Right ventricle myocardium superior (tissue), 1 donor: ENCODE measurements around the gene TNFRSF17. TPM values are rescaled to one million over a fixed set of nuclear protein-coding genes. Genes with fewer than 3 reads are reported as not detected.
A peak's percentile ranks its signal among the peaks of the same experiment; 100 is the strongest.
"Not testable (repeated sequence)": the region's sequence is repeated elsewhere in the genome, so short reads cannot be mapped to it uniquely, and the experiment has no call there.

Source experiments
- ATAC-seq: fragments of 200-7000 bp; cut with Tn5 transposase; one replicate; pipeline ENCODE4 v1.9.1; 2020; ENCODE audit warnings: mild to moderate bottlenecking; ENCODE audit not compliant: poor library complexity
- DNase-seq: peaks from one replicate; pipeline ENCODE4 v3.0.0-alpha.2; 2020
- intact Hi-C: fragments of 100-400 bp; cut with DNase I; formaldehyde crosslinking; loops from one replicate; pipeline ENCODE4 v1.11.2; 2022
- total RNA-seq: library from RNA; stranded (reverse); fragmentation: NEBNext Ultra II Directional; extraction: Animal tissue kit (Norgen Biotek cat#: 25700); gene quantifications from one replicate; pipeline ENCODE4 v1.2.1, GENCODE V29; 2021
- donor health status: DM: no; HTN: yes; CAD: no; lungs with severe emphysema.

TNFRSF17 gene
- total RNA-seq, 1 donor from 2014 or later, result not detected

DNA sequence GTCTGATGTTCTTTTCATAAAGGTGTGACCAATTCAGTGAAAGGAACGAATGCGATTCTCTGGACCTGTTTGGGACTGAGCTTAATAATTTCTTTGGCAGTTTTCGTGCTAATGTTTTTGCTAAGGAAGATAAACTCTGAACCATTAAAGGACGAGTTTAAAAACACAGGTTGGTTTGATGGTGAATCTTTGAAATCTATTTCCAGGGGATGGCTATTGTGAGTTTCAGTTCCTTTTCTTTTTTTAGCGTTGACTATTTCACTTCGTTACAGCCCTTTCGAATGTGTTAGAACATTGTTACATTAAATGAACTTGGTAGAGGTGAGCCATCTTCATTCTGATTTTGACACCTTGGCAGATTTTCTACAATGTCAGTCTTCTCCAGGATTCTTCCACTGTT, 1.2 kb downstream of the TNFRSF17 start:
- intact Hi-C loops, result no loop called here
- ATAC-seq, result no peak
- no peak for DNase-seq

DNA sequence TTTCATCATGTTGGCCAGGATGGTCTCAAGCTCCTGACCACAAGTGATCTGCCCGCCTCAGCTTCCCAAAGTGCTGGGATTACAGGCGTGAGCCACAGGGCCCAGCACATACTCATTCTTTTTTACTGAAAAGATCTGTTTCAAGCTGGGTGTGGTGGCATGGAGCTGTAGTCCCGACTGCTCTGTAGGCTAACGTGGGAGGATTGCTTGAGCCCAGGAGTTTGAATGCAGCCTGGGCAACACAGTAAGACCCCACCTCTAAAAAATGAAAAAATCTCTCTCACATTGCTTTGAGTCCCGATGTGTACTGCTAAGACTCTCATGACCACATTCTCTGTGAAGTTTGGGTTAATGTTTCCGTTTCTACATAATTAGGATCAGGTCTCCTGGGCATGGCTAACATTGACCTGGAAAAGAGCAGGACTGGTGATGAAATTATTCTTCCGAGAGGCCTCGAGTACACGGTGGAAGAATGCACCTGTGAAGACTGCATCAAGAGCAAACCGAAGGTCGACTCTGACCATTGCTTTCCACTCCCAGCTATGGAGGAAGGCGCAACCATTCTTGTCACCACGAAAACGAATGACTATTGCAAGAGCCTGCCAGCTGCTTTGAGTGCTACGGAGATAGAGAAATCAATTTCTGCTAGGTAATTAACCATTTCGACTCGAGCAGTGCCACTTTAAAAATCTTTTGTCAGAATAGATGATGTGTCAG, 2.3 kb downstream of the TNFRSF17 start:
- DNase-seq (no peak), ATAC-seq (no peak)
- intact Hi-C loops, result no loop called here

DNA sequence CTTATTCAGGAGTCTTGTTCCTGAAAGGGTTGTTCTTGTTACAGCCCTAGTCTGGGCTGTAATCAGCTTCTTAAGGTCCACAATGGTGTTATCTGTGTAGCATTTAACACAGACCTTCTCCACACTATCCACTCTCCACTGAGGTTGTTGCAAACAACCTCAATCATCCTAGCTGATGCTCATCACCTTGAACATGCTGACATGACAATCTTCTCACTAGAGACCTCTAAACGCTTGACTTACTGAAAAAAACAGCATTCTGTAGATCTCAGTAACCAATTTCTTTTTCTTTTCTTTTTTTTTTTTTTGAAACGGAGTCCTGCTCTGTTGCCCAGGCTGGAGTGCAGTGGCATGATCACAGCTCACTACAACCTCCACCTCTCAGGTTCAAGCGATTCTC, 3.6 kb downstream of the TNFRSF17 start:
- no peak for DNase-seq
- ATAC-seq, result no peak
- intact Hi-C loops, result no loop called here

DNA sequence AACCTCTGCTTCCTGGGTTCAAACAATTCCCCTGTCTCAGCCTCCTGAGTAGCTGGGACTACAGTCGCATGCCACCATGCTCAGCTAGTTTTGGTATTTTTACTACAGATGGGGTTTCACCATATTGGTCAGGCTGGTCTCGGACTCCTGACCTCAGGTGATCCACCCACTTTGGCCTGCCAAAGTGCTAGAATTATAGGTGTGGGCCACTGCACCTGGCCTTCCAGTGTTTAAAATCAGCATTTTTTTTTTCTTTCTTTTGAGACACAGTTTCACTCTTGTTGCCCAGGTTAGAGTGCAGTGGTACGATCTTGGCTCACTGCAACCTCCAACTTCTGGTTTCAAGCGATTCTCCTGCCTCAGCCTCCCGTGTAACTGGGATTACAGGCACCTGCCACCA, 5.3 kb downstream of the TNFRSF17 start:
- ATAC-seq, DNase-seq, intact Hi-C loops: not testable (repeated sequence)

DNA sequence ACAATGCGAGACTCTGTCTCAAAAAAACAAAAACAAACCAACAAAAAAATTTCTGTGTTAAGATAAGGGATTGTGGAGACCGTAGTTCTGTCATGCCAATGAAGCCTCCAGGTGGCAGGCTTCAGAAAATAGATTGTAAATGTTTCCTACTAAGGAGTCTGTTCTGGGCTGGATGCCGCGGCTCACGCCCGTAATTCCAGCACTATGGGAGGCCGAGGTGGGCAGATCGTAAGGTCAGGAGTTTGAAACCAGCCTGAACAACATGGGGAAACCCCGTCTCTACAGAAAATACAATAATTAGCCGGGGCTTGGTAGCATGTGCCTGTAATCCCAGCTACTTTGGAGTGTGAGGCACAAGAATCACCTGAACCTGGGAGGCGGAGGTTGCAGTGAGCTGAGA, 7.1 kb downstream of the TNFRSF17 start:
- intact Hi-C loops, result no loop called here
- DNase-seq (no peak), ATAC-seq (no peak)

DNA sequence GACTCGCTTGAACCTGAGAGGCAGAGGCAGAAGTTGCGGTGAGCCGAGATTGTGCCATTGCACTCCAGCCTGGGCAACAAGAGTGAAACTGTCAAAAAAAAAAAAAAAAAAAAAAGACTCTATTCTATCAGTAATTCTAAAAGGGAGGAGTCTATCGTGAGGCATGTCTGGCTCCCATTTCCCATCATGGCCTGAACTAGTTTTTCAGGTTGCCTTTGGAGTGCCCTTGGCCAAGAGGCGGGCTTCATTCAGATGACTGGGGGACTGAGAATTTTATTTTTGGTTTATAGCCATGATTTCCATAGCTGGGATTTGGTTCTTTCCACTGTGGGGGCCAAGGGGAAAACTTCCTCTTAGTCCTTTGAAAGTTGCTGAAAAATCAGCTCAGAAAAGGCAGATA, 8.1 kb downstream of the TNFRSF17 start:
- DNase-seq, result no peak
- intact Hi-C loops, result no loop called here
- ATAC-seq, result no peak

DNA sequence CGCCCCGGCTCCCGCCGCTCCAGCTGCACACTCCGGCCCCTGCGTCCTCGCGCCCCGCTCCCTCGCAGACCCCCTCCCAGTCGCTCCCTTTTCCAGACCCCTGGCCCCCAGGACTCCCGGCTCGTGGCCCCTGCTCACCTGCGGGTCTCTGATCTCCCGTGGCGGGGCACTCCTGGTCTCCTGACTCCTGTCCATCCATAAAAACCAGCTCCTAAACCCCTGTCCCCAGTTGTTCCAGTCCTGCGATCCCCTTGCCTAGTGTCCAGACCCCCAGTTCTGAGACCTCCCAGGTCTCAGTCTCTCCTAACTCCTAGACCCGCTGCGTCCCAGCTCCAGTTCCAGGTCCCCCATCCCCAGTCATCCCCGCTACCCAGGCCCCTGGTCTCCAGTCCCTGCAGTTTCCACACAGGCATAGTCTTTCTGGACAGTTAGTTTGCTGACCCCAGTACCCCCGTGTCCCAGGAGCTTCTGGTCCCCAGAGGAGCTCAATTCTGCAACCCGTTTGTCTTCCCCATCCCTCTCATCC, 11.9 kb downstream of the TNFRSF17 start:
- intact Hi-C loops, result no loop called here
- DNase-seq, result no peak

DNA sequence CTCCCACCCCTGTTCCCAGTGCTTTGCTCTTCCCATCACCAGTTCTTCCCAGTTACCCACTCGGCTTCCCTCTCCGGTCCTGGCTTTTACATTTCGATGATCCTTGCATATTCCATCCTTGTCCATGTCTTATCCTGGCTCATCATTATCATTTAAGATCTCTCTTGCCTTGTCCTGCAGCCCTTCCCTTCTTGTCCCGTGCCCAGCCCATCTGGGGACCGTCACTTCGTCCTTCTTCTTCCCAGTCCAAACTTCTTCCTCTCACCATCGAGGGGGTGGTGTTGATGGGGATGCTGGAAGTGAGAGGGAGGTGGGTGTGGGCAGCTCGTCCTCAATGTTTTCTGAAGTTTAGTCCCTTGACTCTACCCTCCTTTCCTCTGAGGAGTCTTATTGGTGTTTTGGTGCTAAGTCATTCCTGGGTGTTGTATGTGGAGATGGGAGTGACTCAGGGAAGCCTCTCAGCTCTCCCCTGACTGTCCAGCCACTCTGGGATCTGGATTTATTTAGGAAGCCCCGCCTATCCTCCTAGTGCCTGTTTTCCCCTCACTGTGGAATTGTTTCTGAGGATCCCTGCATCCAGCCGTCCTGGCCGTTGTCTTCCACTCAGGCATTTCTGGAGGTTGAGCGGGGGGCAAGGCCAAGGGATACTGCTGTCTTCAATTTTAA, 12.5 kb downstream of the TNFRSF17 start:
- ATAC-seq (peak; percentile 59), DNase-seq (no peak)
- intact Hi-C loops, result no loop called here

More for the DNA sequence above, 11.9 kb downstream of the TNFRSF17 start:
- ATAC-seq, result peak; percentile 14

DNA sequence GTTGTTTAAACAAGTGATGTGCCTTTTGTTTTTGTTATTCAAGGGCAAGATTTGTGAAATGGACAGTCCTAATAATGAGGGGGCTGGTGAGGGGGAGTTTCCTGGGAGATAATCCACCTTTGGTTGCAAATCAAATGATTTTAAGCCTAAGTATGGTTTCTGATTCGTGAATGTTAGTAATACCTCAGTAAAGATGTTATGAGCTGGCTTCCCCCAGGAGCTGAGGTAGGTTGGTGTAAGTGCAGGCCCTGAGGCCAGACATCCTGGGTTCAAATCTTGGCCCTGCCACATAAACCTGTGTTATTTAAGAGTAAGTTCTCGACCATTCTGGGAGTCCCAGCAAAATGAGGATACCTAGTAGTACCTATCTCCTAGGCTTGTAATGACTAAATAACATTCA, 13.1 kb downstream of the TNFRSF17 start:
- DNase-seq (no peak), ATAC-seq (no peak)
- intact Hi-C loops, result no loop called here

DNA sequence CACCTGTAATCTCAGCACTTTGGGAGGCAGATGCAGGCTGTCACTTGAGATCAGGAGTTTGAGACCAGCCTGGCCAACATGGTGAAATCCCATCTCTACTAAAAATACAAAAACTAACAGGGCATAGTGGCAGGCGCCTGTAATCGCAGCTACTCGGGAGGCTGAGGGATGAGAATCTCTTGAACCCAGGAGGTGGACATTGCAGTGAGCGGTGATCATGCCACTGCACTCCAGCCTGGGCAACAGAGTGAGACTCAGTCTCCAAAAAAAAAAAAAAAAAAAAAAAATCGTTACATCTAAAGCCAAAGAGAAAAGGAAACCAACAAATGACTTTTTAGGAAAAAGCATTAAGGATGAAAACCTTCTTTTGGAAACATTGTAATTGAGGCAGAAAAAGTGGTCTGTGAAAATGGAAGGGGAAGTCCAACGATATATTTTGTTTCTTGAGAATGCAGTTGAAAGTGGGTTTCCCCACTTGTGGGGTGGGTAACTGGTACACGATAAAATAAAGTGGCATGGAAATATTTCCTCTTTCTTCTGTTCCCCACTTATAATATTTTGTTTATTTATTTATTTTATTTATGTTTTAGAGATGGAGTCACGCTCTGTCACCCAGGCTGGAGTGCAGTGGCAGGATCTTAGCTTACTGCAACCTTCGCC, 14.1 kb downstream of the TNFRSF17 start:
- no peak for DNase-seq
- ATAC-seq, result no peak
- intact Hi-C loops, result no loop called here

DNA sequence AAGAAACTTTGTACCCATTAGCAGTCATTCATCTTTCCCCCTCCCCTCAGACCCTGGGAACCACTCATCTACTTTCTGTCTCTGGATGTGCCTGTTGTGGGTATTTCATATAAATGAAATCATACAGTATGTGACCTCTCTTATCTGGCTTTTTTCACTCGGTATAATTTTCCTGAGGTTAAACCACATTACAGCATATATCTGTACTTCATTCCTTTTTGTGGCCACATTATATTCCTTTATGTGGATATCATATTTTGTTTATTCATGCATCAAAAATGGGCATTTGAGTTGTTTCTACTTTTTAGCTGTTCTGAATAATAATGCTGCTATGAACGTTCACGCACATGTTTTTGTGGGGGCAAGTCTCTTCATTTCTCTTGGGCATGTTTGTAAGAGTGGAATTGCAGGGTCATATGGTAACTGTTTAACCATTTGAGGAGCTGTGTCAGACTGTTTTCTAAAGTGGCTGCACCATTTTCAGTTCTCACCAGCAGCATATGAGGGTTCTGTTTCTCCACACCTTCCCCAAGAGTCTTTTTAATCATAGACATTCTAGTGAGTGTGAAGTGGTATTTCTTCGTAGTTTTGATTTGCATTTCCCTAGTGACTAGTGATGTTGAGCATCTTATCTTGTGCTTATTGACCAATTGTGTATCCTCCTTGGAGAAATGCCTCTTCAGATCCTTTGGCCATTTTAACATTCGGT, 15.3 kb downstream of the TNFRSF17 start:
- ATAC-seq, result no peak
- intact Hi-C loops, result no loop called here
- DNase-seq, result no peak

DNA sequence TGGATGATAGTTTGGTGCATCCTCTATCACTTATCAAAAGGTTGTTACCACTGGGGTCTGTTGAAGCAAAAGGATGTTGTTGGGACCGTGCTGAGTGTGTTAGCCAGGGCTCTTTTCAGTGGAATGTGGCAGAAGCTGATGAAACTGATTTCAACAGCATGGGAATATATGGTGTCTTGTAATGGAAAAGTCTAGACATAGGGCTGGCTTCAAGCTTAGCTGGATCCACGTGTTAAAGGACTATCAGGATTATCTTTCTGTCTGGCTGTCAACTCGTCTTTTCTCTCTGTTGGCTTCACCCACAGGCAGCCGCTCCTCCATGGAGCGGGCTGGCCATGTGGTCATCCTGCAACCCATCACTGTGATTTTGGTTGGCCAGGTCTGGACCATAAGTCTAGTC, 20.2 kb downstream of the TNFRSF17 start:
- DNase-seq, result no peak
- intact Hi-C loops, result no loop called here

DNA sequence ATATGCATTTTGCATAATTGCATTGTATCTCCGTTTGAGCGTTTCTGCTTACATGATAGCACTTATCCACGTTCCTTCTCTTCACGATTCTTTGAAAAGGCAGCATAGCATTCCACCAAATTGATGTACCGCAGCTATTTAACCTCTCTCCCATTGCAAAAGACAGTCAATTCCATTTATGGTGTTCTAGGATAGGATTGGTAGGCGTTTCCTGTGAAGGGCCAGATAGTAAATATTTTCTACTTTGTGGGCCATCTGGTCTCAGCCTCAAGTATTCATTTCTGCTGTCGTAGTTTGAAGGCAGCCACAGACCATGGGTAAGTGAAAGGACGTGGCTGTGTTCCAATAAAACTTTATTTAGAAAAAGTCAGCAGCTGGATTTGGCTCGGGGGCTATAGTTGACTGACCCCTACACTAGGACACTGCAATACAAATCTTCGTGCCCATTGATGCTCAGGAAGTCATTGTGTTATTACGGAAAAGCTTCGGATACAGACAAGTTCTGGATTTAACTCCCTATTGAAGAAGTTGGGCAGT, 21.6 kb downstream of the TNFRSF17 start:
- intact Hi-C loops, result no loop called here
- no peak for DNase-seq
- ATAC-seq, result no peak

More for the DNA sequence above, 20.2 kb downstream of the TNFRSF17 start:
- no peak for ATAC-seq

DNA sequence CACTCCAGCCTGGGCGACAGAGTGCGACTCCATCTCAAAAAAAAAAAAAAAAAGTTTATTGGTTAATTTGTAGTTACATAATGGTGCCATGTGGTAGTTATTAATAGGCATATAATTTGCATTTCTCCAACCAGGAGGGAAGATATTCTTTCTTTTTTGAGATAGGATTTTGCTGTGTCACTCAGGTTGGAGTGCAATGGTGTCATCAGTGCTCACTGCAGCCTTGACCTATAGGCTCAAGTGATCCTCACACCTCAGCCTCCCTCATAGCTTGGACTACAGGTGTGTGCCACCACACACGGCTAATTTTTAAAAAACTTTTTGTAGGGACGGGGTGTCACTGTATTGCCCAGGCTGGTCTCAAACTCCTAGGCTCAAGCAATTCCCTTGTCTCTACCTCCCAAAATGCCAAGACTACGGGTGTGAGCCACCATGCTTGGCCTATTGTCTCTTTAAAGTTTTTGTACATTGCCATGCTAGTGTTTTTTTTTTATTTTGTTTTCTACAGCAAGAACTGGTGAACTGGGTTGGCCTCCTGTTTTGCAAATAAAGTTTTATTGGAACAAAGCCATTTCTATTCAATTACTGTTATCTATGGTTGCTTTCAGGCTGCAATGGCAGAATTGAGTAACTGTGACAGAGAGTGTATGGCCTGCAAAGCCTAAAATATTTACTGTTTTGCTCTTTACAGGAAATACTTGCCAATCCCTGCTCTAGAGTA, 23.4 kb downstream of the TNFRSF17 start:
- no peak for ATAC-seq
- DNase-seq, result no peak
- intact Hi-C loops, result no loop called here

DNA sequence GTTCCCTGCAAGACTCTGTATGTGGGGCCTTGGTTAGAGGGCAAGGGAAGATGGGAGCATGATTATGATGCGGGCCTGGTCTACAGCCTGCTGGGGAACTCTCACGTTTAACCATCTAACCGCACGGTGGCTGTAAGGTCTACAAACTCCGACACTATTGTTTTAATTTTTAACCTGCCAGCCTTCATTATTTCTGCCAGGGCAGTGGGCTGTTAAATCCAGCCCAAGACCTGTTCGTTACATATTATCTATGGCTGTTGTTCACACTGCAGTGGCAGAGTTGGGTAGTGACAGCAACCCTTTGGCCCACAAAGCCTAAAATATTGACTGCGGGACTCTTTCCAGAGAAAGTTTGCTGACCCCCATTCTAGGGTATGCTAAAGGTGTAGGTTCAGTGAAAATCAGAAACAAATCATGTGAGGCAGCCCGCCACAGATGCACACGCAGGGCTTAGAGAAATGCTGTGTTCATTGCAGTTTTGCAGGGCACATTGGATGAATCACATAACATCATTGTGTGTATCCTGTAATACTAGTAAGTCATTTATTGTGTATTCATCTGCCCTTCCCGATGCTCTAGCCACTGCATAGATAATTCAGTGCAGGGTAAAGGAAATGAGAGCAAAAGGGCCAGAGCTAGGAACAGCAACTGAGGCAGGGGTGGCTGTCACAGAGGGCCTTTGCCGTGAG, 25.8 kb downstream of the TNFRSF17 start:
- intact Hi-C loops, result no loop called here
- ATAC-seq (no peak), DNase-seq (no peak)

DNA sequence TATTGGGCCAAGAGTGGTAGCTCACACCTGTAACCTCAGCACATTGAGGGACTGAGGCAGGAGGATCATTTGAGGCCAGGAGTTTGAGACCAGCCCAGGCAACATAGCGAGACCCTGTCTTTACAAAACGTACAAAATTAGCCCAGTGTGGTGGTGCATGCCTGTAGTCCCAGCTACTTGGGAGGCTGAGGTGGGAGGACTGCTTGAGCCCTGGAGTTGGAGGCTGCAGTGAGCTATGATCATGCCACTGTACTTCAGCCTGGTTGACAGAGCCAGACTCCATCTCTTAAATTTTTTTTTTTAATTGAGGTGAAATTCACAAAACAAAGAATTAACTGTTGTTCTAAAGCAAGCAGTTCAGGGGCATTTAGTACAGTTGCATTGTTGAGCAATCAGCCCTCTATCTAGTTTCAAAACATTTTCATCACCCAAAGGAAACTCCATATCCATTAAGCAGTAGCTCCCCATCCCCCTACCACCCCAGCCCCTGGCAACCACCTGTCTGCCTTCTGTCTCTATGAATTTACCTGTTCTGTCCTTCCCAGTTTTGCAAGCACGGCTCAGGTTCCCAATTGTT, 27.1 kb downstream of the TNFRSF17 start:
- DNase-seq, result no peak
- intact Hi-C loops, result no loop called here
- no peak for ATAC-seq
